Fibroblast of lung (primary cell): ENCODE data around the gene FER. TPM values are rescaled to one million over a fixed set of nuclear protein-coding genes. Genes with fewer than 3 reads are reported as not detected.

Experiments
- DNase-seq, 2 donors: peaks; one replicate each; pipeline versions ENCODE4 v3.0.0 to v3.0.0-alpha.2; 2010; ENCODE audit warnings: low read depth in 2 of 2
- H2AFZ ChIP-seq: 2 replicates; pipeline ENCODE4 v1.5.1; 2012; ENCODE audit warnings: low read length, control low read depth, inconsistent platforms
- H3K27ac ChIP-seq: 2 replicates; pipeline ENCODE4 v1.5.1; 2011; ENCODE audit warnings: low read length, control low read depth; ENCODE audit not compliant: insufficient read depth
- H3K27me3 ChIP-seq: 2 replicates; pipeline ENCODE4 v1.5.1; 2011; ENCODE audit warnings: mild to moderate bottlenecking, low read length; ENCODE audit not compliant: control insufficient read depth, insufficient read depth
- H3K36me3 ChIP-seq: 2 replicates; pipeline ENCODE4 v1.5.1; 2011; ENCODE audit warnings: low read length; ENCODE audit not compliant: control insufficient read depth, insufficient read depth
- H3K4me1 ChIP-seq: 2 replicates; pipeline ENCODE4 v1.5.1; 2011; ENCODE audit warnings: low read length; ENCODE audit not compliant: control insufficient read depth, insufficient read depth; ENCODE audit errors: extremely low read depth
- H3K4me2 ChIP-seq: 2 replicates; pipeline ENCODE4 v1.5.1; 2011; ENCODE audit warnings: low read length, control low read depth; ENCODE audit not compliant: insufficient read depth; ENCODE audit errors: extremely low read depth
- H3K4me3 ChIP-seq, 4 experiments: fragments of 200-600 bp in 1 of 4; sonication (generic) in 1 of 4; replicated peaks in 1 of 4; 2 replicates each; pipeline ENCODE4 v1.5.1; 2011 to 2016; ENCODE audit warnings: low read length in 4 of 4, low read depth in 3 of 4, mild to moderate bottlenecking in 3 of 4, control low read depth in 2 of 4, inconsistent platforms in 1 of 4, mixed read lengths in 1 of 4; ENCODE audit not compliant: insufficient read depth in 1 of 4; ENCODE audit errors: control extremely low read depth in 1 of 4
- H3K79me2 ChIP-seq: 2 replicates; pipeline ENCODE4 v1.5.1; 2012; ENCODE audit warnings: mild to moderate bottlenecking, low read length, inconsistent platforms; ENCODE audit not compliant: control insufficient read depth, insufficient read depth
- H3K9ac ChIP-seq: 2 replicates; pipeline ENCODE4 v1.5.1; 2011; ENCODE audit warnings: mild to moderate bottlenecking, low read length, control low read depth; ENCODE audit not compliant: insufficient read depth
- H3K9me3 ChIP-seq: 2 replicates; pipeline ENCODE4 v1.5.1; 2012; ENCODE audit warnings: low read depth, low read length; ENCODE audit not compliant: control insufficient read depth, insufficient read depth
- H4K20me1 ChIP-seq: 2 replicates; pipeline ENCODE4 v1.5.1; 2011; ENCODE audit warnings: low read length; ENCODE audit not compliant: control insufficient read depth, insufficient read depth; ENCODE audit errors: extremely low read depth
- CTCF ChIP-seq, 2 donors: IDR thresholded peaks in 1 of 2; conservative IDR thresholded peaks in 1 of 2; 1 replicate in 1 of 2; 2 replicates in 1 of 2; pipeline ENCODE4 v1.5.1; 2011 to 2012; ENCODE audit warnings: low read length in 2 of 2, control low read depth in 1 of 2, inconsistent platforms in 1 of 2, low read depth in 1 of 2, mild to moderate bottlenecking in 1 of 2
- EZH2 ChIP-seq: IDR thresholded peaks from 2 replicates; pipeline ENCODE4 v1.5.1; 2012; ENCODE audit warnings: low read length, control low read depth, mild to moderate bottlenecking; ENCODE audit errors: missing control alignments
- polyA plus RNA-seq, 2 donors: library from polyadenylated mRNA; depleted of rRNA in 1 of 2; stranded (reverse) in 1 of 2; unstranded in 1 of 2; fragments of >200 nt; gene quantifications; 2 replicates each; pipeline ENCODE4 v1.2.1, GENCODE V29; 2011 to 2012; ENCODE audit warnings: missing spikeins in 1 of 2
- total RNA-seq: library from RNA; depleted of rRNA; stranded (reverse); fragments of >200 nt; gene quantifications from 2 replicates; pipeline ENCODE4 v1.2.1, GENCODE V29; 2014

Gene FER
- total and polyA plus RNA-seq, 2 donors (not counting 1 experiment from before 2014, with no cell fraction given) = 12.2 to 21.3 TPM

- DNase-seq = no peak
- Histone ChIP-seq H3K4me1 (no peaks in the 10 kb centered on the region), H3K79me2 (no peaks in the 10 kb centered on the region), H3K36me3 (peaks cover 2% of the 10 kb centered on the region), H4K20me1 (no peaks in the 10 kb centered on the region), H3K4me3 (no peak overlapping the region), H3K27me3 (no peaks in the 10 kb centered on the region), H3K27ac (no peak overlapping the region), H3K9me3 (no peaks in the 10 kb centered on the region), H3K4me2 (no peak overlapping the region), H2AFZ (no peak overlapping the region), H3K9ac (no peak overlapping the region)
- TF ChIP-seq CTCF (conservative IDR thresholded peaks at IDR 0.05 in 1 of 2, IDR thresholded peaks at IDR 0.05 in 1 of 2; ENCODE audit: low read depth in 1 of 2, low read length in 2 of 2) (no peak), EZH2 (no peak)
Observed at GRCh38 chr5:109192027-109192426, 444.3 kb downstream of the FER start.

GRCh38 chr5:109192555-109193281, 445.0 kb downstream of the FER start:
- no peak overlapping the region for H3K4me3 ChIP-seq

GRCh38 chr5:109195667-109196066, 448.0 kb downstream of the FER start:
- no peak overlapping the region for H3K4me3 ChIP-seq
- H2AFZ ChIP-seq = no peak overlapping the region
- no peak overlapping the region for H3K9ac ChIP-seq
- no peak for TF ChIP-seq EZH2
- TF ChIP-seq CTCF (conservative IDR thresholded peaks at IDR 0.05 in 1 of 2, IDR thresholded peaks at IDR 0.05 in 1 of 2; ENCODE audit: low read depth in 1 of 2, low read length in 2 of 2) = no peak
- H3K4me2 ChIP-seq = no peak overlapping the region
- no peaks in the 10 kb centered on the region for H3K27me3 ChIP-seq
- H3K27ac ChIP-seq = no peak overlapping the region
- no peaks in the 10 kb centered on the region for H3K9me3 ChIP-seq
- no peaks in the 10 kb centered on the region for H4K20me1 ChIP-seq
- no peaks in the 10 kb centered on the region for H3K4me1 ChIP-seq
- no peaks in the 10 kb centered on the region for H3K79me2 ChIP-seq
- H3K36me3 ChIP-seq = no peaks in the 10 kb centered on the region
- DNase-seq = no peak

More at GRCh38 chr5:109192555-109193281, 445.0 kb downstream of the FER start:
- Histone ChIP-seq H3K27ac (no peak overlapping the region), H3K9me3 (no peaks in the 10 kb centered on the region), H2AFZ (no peak overlapping the region), H3K4me2 (no peak overlapping the region), H4K20me1 (no peaks in the 10 kb centered on the region), H3K9ac (no peak overlapping the region), H3K79me2 (no peaks in the 10 kb centered on the region), H3K27me3 (no peaks in the 10 kb centered on the region), H3K36me3 (peaks cover 2% of the 10 kb centered on the region), H3K4me1 (no peaks in the 10 kb centered on the region)
- no peak for TF ChIP-seq EZH2
- TF ChIP-seq CTCF (conservative IDR thresholded peaks at IDR 0.05 in 1 of 2, IDR thresholded peaks at IDR 0.05 in 1 of 2; ENCODE audit: low read depth in 1 of 2, low read length in 2 of 2) = no peak
- DNase-seq = no peak
